HS-27A (cell line): ENCODE measurements around the gene ARSA.
"Not testable (repeated sequence)": the region's sequence is repeated elsewhere in the genome, so short reads cannot be mapped to it uniquely, and the experiment has no call there.

Experiments used
- DNase-seq: peaks from one replicate; pipeline ENCODE4 v3.0.0-alpha.2; 2012; ENCODE audit warnings: low read depth, missing footprints

Gene ARSA

DNA sequence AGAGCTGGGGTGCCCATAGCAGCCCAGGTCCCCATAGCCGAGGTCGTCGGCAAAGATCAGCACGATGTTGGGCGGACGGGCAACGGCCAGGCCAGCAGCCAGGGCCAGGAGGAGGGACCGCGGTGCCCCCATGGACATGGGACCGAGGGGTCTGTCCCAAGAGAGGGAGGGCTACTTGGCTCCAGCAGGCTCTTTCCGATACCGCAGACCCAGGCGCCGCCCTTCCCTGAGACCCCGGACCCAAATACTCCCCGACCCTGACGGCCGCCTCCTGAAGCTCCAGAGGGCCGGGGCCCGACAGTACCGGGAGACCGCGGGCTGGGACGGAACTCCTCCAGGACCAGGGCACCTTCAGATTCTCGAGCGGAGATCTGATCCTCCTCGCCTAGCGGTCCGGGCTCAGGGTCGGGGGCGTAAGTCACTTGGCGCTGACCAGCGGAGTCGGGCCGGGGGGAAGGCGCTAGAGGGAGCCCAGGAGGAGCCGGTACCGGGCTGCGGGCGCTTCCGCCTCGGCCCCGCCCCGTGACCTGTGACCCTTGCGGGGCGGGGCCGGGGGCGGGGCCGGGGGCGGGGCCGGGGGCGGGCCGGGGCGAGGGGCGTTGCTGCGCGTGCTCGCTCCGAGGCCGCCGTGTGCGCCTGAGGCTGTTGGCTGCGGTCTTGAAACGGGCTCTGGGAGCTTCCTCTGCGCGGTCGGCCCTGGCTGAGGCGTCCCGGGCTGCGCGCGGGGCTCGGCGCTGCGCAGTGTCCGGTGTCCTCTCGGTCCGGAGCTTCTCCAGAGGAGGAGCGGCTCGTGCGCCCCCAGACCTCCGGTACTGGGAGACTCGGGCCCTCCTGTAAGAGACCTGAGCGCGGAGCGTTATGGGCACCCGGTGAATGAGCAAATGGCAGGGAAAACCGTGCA, at the start of gene ARSA:
Gene ARSA (minus strand): TSS at position 511 of the 901 bp plus-strand sequence. CDS start 373 bp downstream, at position 138.
- DNase-seq, result peak; percentile 30

GRCh38 chr22:50676661-50677492, 48.9 kb upstream of the ARSA start:
- DNase-seq, result no peak

DNA sequence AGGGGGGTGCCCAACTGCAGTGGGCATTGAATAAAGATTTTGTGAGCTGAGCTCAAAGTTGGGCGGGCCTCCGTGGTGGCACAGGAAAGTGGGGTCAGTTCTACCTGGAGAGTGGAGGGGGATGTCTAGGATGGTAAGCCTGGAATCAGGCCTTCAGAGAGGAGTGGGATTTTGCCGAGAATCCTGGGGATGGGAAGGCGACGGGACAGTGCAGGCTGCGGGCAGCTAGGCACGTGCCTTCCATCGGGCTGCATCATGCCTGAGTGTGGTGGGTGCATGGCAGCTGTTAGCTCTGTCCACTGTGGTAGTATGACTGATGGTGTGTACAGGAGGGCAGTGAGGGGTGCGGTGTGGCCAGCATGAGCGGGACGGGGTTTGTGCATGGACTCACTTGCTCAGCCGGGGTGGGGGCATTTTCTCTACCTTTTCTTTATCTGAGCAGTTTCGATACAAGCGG, 48.3 kb upstream of the ARSA start:
- no peak for DNase-seq

DNA sequence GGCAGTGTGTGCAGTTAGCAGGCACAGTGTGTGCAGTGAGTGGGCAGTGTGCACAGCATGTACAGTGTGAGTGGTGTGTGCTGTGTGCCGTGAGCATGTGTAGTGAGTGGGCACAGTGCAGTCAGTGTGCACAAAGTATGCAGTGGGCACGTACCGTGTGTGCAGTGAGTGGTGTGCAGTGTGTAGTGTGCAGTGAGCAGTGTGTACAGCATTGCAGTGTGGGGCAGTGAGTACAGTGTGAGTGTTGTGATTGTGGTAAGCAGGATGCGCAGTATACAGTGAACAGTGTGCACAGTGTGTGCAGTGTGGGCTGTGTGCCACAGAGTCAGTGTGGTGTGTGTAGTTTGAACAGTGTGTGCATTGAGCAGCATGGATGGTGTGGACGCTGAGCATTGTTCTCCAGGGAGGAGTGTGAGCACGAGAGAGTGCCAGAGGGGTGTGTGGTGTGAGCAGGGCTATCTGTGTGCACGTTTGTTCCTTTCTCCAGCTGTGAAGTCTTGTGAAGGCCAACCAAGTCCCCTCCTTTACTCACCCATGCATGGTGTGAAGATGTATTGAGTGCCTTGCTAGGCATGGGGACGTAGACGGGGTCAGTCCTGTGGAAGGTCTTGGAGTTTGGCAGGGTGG, 47.7 kb upstream of the ARSA start:
- no peak for DNase-seq

- DNase-seq, result no peak
Measured at GRCh38 chr22:50674606-50675552, 46.9 kb upstream of the ARSA start.

GRCh38 chr22:50674130-50674500, 46.2 kb upstream of the ARSA start:
- no peak for DNase-seq

- no peak for DNase-seq
Measured at GRCh38 chr22:50673231-50674129, 45.5 kb upstream of the ARSA start.

DNA sequence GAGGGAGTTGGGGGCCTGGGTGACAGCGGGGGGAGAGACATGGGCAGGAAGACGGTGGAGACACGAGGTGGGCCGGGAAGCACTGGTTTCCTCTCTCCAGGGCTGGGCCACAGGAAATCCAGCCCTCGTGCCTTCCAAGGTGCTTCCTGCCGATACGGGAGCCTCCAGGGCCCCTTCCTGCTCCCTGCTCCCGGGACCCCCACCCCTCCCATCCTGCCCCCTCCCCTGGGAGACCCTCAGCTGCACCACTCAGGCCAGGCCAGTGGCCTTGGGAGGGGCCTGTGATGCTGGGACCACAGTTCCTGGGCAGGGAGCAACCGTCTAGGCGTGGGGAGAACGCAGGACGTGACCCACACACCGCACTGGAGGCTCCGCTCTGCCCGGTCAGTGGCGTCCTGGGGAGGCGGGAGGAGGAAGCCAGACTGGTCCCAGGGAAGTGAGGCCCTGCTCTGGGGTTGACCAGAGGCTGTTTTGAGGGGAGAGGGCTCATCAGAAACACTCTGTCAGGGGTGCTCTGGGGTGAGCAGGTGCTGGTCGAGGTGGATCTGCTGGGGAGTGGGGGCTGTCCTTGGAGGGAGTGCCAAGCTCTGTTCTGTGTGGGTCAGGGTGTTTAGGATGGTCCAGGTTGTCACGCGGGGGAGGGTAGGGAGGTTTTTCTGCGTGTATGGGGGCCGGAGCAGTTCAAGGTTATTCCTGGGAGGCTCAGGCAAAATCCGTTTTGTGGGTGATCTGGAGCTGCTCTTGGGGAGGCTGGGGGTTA, 44.7 kb upstream of the ARSA start, which contains the start of gene SHANK3:
Gene SHANK3 (plus strand): TSS at position 353 of the 760 bp plus-strand sequence.
- DNase-seq, result no peak

GRCh38 chr22:50672041-50672440, 44.1 kb upstream of the ARSA start:
- no peak for DNase-seq

GRCh38 chr22:50671641-50672040, 43.7 kb upstream of the ARSA start:
- no peak for DNase-seq

- no peak for DNase-seq
Measured at GRCh38 chr22:50670914-50671538, 43.1 kb upstream of the ARSA start.

DNA sequence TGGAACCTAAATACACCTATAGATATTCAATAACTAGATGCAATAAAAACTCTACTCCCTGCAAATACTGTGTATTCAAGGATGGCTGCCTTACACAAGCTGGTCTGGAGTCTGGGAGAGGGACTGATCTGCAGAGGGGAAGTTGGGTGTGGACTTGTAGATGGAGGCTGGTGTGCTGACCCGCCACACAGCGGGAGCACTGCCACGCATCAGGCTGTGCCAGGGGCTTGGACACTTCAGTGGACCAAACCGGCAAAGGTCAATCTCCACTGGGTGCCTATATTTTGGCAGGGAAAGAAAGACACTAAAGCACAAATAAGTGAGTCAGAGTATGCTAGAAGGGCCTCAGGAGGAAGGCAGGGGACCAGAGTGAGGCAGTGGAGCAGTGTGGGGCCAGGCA, 42.6 kb upstream of the ARSA start:
- DNase-seq, result no peak

DNA sequence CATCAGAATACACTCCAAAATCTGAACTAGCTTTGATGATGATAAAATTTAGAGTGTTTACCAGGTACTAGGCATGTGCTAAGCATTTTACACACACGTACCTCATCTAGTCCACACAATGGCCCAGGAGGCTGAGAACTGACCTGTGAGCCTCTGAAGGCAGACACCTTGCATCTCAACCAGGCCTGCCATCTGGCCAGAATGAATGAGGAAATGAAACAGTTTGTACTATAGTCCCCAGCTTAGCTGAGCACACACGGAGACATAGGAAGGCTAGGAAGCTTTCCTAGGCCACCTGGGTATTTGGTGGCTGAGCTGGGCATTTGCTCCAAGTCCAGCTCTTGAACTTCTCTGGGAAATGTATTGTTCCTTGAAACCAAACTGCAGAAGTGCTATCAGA, 37.8 kb upstream of the ARSA start:
- no peak for DNase-seq

DNA sequence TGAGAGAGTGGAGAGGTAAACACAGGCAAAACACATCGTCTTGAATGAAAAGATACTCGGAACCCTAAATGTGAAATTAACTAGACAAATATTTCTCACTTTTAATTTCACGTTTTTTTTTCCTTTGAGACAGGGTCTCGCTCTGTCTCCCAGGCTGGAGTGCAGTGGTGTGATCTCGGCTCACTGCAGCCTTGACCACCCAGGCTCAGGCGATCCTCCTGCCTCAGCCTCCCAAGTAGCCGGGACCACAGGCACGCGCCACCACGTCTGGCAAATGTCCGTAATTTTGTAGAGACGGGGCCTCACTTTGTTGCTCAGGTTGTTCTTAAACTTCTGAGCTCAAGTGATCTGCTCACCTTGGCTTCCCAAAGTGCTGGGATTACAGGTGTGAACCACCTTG, 37.3 kb upstream of the ARSA start:
- DNase-seq, result no peak

DNA sequence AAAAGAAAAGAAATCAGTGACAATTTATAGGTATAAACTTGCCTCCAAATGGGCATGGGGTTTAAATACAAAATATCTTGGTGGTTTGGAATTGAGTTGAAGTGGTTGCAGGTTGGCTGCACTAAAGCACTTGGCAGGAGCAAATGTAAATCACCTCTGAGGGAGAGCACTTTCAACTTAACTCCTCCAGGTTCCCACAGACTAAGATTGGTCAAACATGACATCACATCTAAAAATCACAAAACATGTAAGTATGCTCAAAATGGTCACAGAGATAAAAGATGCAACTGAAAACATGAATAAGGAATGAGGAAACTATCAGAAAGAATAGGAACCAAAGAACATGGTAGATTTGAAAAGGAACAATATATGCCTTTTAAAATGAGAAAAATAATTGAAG, 32.4 kb upstream of the ARSA start:
- DNase-seq, result no peak

DNA sequence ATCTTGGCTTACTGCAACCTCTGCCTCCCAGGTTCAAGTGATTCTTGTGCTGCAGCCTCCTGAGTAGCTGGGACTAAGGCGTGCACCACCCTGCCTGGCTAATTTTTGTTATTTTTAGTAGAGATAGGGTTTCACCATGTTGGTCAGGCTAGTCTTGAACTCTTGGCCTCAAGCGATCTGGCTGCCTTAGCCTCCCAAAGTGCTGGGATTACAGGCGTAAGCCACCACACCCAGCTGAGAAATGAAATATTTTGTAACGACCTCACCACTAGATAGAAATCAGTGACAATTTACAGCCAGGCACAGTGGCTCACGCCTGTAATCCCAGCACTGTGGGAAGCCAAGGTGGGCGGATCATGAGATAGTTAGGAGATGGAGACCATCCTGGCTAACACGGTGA, 31.8 kb upstream of the ARSA start:
- DNase-seq, result not testable (repeated sequence)

GRCh38 chr22:50657925-50658324, 30.0 kb upstream of the ARSA start:
- no peak for DNase-seq

GRCh38 chr22:50656122-50657070, 28.4 kb upstream of the ARSA start:
- DNase-seq, result peak; percentile 19
